ENCODE measurements around the gene CDC42EP3. TPM values are rescaled to one million over a fixed set of nuclear protein-coding genes. Genes with fewer than 3 reads are reported as not detected.

CDC42EP3 gene
- total RNA-seq, 1 donor from 2014 or later, result 32.9 TPM

DNA sequence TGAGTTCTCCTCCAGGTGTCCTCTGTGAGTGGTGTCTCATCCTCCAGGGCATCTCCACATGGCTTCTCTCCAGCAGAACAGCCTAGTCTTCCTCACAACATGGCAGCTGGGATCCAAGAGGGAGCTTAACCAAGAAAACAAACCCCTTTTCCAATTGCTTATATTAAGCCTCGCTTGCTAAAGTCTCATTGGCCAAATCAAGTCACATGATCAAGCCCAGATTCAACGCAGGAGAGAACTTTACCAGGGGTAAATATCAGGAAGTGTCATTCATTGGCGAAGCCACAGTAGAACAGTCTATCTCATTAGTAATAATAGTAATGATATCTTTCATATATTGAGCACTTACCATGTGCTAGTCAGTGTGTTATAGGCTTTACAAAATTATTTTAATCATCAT lies 53.1 kb downstream of the CDC42EP3 start:
- TF ChIP-seq, protein P1, sequence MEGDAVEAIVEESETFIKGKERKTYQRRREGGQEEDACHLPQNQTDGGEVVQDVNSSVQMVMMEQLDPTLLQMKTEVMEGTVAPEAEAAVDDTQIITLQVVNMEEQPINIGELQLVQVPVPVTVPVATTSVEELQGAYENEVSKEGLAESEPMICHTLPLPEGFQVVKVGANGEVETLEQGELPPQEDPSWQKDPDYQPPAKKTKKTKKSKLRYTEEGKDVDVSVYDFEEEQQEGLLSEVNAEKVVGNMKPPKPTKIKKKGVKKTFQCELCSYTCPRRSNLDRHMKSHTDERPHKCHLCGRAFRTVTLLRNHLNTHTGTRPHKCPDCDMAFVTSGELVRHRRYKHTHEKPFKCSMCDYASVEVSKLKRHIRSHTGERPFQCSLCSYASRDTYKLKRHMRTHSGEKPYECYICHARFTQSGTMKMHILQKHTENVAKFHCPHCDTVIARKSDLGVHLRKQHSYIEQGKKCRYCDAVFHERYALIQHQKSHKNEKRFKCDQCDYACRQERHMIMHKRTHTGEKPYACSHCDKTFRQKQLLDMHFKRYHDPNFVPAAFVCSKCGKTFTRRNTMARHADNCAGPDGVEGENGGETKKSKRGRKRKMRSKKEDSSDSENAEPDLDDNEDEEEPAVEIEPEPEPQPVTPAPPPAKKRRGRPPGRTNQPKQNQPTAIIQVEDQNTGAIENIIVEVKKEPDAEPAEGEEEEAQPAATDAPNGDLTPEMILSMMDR (IDR thresholded peaks at IDR 0.05; ENCODE audit: partially characterized antibody, unreplicated experiment), result no peak
- H3K4me3 Mint-ChIP-seq (ENCODE audit: unreplicated experiment), result no peak overlapping the region
- H3K4me1 Mint-ChIP-seq (ENCODE audit: low read depth, unreplicated experiment), result no peaks in the 10 kb centered on the region
- no peak for DNase-seq
- no peaks in the 10 kb centered on the region for H3K27me3 Mint-ChIP-seq (ENCODE audit: unreplicated experiment)
- H3K36me3 Mint-ChIP-seq (ENCODE audit: unreplicated experiment), result peaks cover 5% of the 10 kb centered on the region
- H3K27ac Mint-ChIP-seq (ENCODE audit: unreplicated experiment), result no peak overlapping the region
- H3K9me3 Mint-ChIP-seq (ENCODE audit: unreplicated experiment), result peaks cover 2% of the 10 kb centered on the region

DNA sequence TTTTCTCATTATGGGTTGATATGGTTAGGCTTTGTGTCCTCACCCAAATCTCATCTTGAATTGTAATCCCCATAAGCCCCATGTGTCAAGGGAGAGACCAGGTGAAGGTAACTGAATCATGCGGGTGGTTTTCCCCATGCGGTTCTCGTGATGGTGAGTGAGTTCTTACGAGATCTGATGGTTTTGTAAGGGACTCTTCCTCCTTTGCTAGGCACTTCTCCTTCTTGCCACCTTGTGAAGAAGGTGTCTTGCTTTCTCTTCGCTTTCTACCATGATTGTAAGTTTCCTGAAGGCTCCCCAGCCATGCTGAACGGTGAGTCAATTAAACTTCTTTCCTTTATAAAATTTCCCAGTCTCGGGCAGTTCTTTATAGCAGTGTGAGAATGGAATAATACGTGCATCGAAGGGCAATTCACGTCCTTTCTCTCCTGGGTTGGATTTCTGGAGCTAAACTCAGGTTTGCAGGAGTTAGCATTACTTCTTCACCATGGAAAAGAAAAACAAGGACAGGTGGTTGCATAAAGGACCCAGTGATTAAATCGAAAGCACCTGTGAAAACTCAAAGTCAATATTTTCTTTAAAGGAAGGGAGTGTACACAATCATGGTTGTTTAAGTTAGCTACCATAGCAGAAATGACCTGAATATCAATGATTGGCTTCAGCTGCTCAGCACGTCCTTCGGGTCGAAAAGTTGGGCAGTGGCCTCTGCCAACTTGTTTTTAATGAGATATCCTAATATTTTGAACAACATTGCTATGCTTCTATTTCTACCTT lies 54.1 kb downstream of the CDC42EP3 start:
- Mint-ChIP-seq H3K27ac (ENCODE audit: unreplicated experiment) (no peak overlapping the region), H3K4me3 (ENCODE audit: unreplicated experiment) (no peak overlapping the region), H3K4me1 (ENCODE audit: low read depth, unreplicated experiment) (peaks cover 3% of the 10 kb centered on the region), H3K36me3 (ENCODE audit: unreplicated experiment) (peaks cover 5% of the 10 kb centered on the region), H3K9me3 (ENCODE audit: unreplicated experiment) (peaks cover 2% of the 10 kb centered on the region), H3K27me3 (ENCODE audit: unreplicated experiment) (no peaks in the 10 kb centered on the region)
- TF ChIP-seq, protein P1 (IDR thresholded peaks at IDR 0.05; ENCODE audit: partially characterized antibody, unreplicated experiment), result no peak
- DNase-seq, result no peak

DNA sequence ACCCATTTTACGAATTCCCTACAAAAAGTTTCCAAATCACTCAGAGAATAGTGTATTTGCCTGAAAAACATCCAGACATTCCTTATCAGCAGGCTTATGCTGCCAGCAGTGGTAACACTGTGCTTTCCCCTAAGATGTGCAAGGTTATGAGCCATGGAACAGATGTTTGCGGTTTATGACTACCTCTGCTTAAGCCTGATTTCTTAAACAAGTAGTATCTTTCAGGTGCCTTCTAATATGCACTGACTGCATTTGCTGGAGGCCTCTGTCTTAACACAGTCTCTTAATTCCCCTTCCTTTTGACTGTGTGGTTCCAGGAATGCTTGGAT lies 54.8 kb downstream of the CDC42EP3 start:
- Mint-ChIP-seq H3K4me3 (ENCODE audit: unreplicated experiment) (no peak overlapping the region), H3K27me3 (ENCODE audit: unreplicated experiment) (no peaks in the 10 kb centered on the region), H3K36me3 (ENCODE audit: unreplicated experiment) (peaks cover 5% of the 10 kb centered on the region), H3K9me3 (ENCODE audit: unreplicated experiment) (peaks cover 2% of the 10 kb centered on the region), H3K4me1 (ENCODE audit: low read depth, unreplicated experiment) (peaks cover 3% of the 10 kb centered on the region), H3K27ac (ENCODE audit: unreplicated experiment) (no peak overlapping the region)
- no peak for DNase-seq
- TF ChIP-seq, protein P1 (IDR thresholded peaks at IDR 0.05; ENCODE audit: partially characterized antibody, unreplicated experiment), result no peak

DNA sequence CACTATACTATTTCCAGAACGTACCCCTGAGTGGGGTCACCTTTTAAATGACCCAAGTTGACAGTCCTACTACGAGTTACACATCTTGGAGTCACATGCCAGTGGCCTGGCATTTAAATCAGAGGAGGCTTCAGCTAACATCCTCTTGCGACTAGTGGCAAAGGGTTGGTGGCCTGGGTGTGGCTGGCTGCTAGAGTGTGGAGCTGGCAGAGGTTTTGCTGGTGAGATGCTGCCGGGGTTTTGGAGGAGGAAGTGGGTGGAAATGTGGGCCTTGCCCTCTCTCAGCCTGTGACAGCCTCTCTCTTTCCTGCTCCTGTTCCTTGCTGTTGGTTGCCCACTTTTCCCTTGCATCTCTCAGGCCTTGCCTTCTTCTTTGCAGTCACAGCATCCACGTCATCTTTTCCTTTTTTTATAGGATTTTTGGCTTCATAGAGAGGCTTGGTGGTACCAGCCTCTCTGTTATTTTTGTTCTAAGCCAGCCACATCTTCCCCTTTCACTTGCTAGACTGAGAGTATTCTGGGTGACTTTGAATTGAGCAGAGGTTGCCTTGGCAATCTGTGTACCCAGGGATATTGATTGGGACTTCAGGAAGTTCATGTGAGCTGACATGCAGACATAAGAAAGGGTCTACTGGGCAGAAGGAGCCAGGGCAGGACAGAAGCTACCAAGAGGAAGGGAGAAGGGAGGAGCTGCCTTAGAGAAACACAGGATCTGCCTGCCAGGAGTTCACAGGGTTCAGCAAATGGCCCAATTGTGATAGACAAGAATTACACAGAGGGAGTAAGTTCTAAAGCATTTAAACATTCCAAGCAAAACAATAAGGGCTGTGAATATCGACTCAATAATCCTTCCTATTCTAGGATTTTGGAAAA lies 55.4 kb downstream of the CDC42EP3 start:
- H3K4me3 Mint-ChIP-seq (ENCODE audit: unreplicated experiment), result no peak overlapping the region
- no peaks in the 10 kb centered on the region for H3K27me3 Mint-ChIP-seq (ENCODE audit: unreplicated experiment)
- TF ChIP-seq, protein P1 (IDR thresholded peaks at IDR 0.05; ENCODE audit: partially characterized antibody, unreplicated experiment), result no peak
- peaks cover 2% of the 10 kb centered on the region for H3K9me3 Mint-ChIP-seq (ENCODE audit: unreplicated experiment)
- no peak overlapping the region for H3K27ac Mint-ChIP-seq (ENCODE audit: unreplicated experiment)
- peaks cover 3% of the 10 kb centered on the region for H3K4me1 Mint-ChIP-seq (ENCODE audit: low read depth, unreplicated experiment)
- peaks cover 5% of the 10 kb centered on the region for H3K36me3 Mint-ChIP-seq (ENCODE audit: unreplicated experiment)
- no peak for DNase-seq

Measured in glutamatergic neuron (in vitro differentiated cells).